Right lobe of liver (tissue), 6 donors: ENCODE data around the gene ABHD8. TPM values are rescaled to one million over a fixed set of nuclear protein-coding genes. Genes with fewer than 3 reads are reported as not detected.
A peak's percentile ranks its signal among the peaks of the same experiment; 100 is the strongest.

Experiments used
- ATAC-seq, 4 donors: fragments of 200-7000 bp; cut with Tn5 transposase; one replicate each; pipeline ENCODE4 v1.9.1; 2020; ENCODE audit warnings: mild to moderate bottlenecking in 4 of 4, moderate library complexity in 4 of 4
- DNase-seq, 3 donors: peaks; one replicate each; pipeline ENCODE4 v3.0.0-alpha.2; 2020
- H3K27ac ChIP-seq, 3 donors: fragments of 200-600 bp; one replicate each; pipeline ENCODE4 v1.8.0; 2022
- H3K27me3 ChIP-seq, 2 donors: fragments of 200-600 bp; one replicate each; pipeline ENCODE4 v1.8.0; 2022
- H3K36me3 ChIP-seq, 4 donors: fragments of 200-600 bp; sonication (generic) in 1 of 4; one replicate each; pipeline versions ENCODE4 v1.5.1 to v1.8.0; 2017 to 2022; ENCODE audit warnings: control low read depth in 1 of 4
- H3K4me1 ChIP-seq, 4 donors: fragments of 200-600 bp; sonication (generic) in 1 of 4; one replicate each; pipeline versions ENCODE4 v1.5.1 to v1.8.0; 2017 to 2022; ENCODE audit warnings: control low read depth in 1 of 4
- H3K4me3 ChIP-seq, 3 donors: fragments of 200-600 bp; one replicate each; pipeline ENCODE4 v1.8.0; 2022
- H3K9me3 ChIP-seq, 4 donors: fragments of 200-600 bp; sonication (generic) in 1 of 4; one replicate each; pipeline versions ENCODE4 v1.5.1 to v1.8.0; 2017 to 2022; ENCODE audit warnings: control low read depth in 1 of 4
- CTCF ChIP-seq, 4 donors: fragments of 200-600 bp in 3 of 4; fragments of 450-650 bp in 1 of 4; IDR thresholded peaks; one replicate each; pipeline versions ENCODE4 v1.5.1 to v1.8.0; 2016 to 2022; ENCODE audit warnings: antibody characterized with exemption in 4 of 4, mild to moderate bottlenecking in 2 of 4
- POLR2A ChIP-seq: fragments of 450-650 bp; IDR thresholded peaks from one replicate; pipeline ENCODE4 v1.6.1; 2017; ENCODE audit warnings: antibody characterized with exemption, mild to moderate bottlenecking
- WGBS: methylation state at CpG from one replicate; pipeline ENCODE4 v1.1.6; 2018; ENCODE audit warnings: low coverage, low lambda C conversion rate; ENCODE audit not compliant: insufficient coverage; ENCODE audit errors: missing lambda C conversion rate; 5-methylcytosine and 5-hydroxymethylcytosine counted together
- intact Hi-C, 2 donors: fragments of 100-400 bp; cut with DNase I; formaldehyde crosslinking; loops; one replicate each; pipeline versions ENCODE4 v1.11.2 to v1.14.1; 2022
- long read RNA-seq: library from polyadenylated mRNA; unstranded; transcript quantifications from one replicate; pipeline ENCODE4 v2.0.0, GENCODE V29; 2019
- total RNA-seq, 6 experiments: library from RNA; depleted of rRNA in 2 of 6; stranded (reverse); fragments of >200 nt in 2 of 6; fragmentation: NEBNext Ultra II Directional in 3 of 6; extraction: Animal tissue kit (Norgen Biotek cat#: 25700) in 3 of 6; gene quantifications; one replicate each; pipeline versions ENCODE4 v1.1.0 to v1.2.4, GENCODE V29; 2016 to 2023
- donor health status: DM: no; HTN: yes; CAD: no.
- donor health status: DM: no; HTN: no; CAD: no.
- donor health status: DM: no; HTN: no; CAD: no.
- donor health status: DM: no; HTN: yes; CAD: no.
- donor health status: DM: no; HTN: yes; CAD: no.

Gene ABHD8, protein sequence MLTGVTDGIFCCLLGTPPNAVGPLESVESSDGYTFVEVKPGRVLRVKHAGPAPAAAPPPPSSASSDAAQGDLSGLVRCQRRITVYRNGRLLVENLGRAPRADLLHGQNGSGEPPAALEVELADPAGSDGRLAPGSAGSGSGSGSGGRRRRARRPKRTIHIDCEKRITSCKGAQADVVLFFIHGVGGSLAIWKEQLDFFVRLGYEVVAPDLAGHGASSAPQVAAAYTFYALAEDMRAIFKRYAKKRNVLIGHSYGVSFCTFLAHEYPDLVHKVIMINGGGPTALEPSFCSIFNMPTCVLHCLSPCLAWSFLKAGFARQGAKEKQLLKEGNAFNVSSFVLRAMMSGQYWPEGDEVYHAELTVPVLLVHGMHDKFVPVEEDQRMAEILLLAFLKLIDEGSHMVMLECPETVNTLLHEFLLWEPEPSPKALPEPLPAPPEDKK
- 10 to 100 TPM in 5 of 6 experiments, 1 to 10 TPM in 1; 8.3 to 27.3 (median 15.8) TPM for total RNA-seq
- long read RNA-seq, partial matches to known transcripts, result 0 of 2 reads
- long read RNA-seq, other reads (novel, unspliced or antisense), result 1 of 2 reads

DNA sequence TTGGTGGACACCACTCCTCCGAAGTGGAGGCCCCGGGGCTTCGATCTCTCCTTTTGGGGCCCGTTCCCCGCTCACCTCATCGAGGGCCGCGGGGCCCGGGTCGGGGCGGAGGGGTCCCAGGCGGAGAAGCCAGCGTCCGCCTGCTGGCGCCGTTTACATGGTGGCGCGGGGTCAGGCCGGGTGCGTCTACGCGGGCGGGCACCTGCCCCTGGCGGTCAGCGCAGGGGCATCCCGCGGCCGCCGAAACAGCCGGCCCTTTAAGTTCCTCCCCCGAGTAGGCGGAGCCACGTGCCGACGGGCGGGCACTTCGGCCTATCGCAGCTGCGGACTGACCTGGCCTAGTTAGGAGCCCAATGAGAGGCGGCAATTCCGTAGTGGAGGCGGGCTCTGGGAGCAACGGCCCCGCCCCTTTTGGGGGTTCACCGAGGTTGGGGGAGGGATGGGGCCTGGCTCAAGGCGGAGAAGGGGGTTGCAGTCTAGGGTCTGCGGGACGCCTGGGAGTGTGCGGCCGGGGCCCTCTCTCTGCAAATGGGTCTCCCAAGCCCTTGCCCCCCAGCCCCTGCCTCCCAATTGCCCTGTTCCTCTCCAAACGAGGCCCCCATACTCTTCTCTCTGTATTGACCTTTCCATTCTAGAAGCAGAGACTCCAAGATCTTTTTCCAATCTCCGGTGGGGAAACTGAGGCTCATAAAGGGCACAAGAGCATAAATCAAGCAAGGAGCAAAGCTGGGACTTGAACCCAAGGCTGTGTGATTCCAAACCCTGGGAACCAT lies at the start of gene ABHD8:
ABHD8 (minus strand) TSS at position 259 of the 773 bp plus-strand sequence. CDS start 1,809 bp downstream, outside the sequence.
- Histone ChIP-seq H3K36me3 (peaks cover 0 to 2% (median 0%) of the 10 kb centered on the region in 4 donors), H3K27me3 (no peaks in the 10 kb centered on the region), H3K4me1 (peaks cover 0 to 31% (median 15%) of the 10 kb centered on the region in 4 donors), H3K4me3 (peak within 1 kb of the TSS; percentile 87 to 95 (median 92)), H3K27ac (peak within 1 kb of the TSS; percentile 58 to 77 (median 71)), H3K9me3 (no peaks in the 10 kb centered on the region)
- 8% methylated on average over 3 of the region's 52 CpGs for WGBS
- peak; percentile 72 to 83 (median 77) for ATAC-seq
- TF ChIP-seq CTCF (IDR thresholded peaks at IDR 0.05) (peak; percentile 65 to 83 (median 71)), POLR2A (peak; percentile 71)
- intact Hi-C loops, result no loop called here
- peak; percentile 97 to 99 (median 99) for DNase-seq

DNA sequence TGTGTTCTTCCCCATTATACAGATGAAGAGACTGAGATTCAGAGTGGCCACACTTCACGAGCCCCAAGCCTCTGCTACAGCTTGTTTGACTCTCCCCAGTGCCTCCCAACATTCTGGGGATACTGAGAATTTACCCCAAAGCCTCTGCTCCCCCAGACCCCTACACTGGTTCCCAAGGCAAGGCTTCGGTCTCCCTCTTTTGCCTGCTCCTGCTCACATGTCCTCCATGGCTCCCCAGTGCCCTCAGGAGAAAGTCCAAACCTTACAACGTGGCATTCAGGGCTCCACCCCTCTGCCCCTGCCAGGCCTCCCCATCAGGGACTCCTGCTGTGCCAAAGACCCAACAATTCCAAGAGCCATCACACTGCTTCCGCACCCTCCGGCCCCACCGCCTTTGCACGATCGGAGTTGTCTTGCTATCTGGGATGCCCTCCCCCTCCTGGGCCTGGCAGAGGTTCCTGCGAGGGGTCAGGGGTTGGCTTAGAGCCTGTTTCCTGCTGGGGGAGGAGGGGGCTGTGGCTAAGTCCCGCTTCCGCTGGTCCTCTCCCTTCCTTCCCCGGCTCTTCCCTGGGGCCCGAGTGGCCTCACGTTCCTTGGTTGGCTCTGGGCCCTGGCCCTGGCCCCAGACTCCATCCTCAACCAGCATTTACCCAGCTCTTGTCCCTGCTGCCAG lies 49.5 kb upstream of the ABHD8 start:
- intact Hi-C loops, result no loop called here
- ATAC-seq (peak; percentile 9 to 52 (median 26)), DNase-seq (peak in 1 of 3 donors; percentile 45)
- no peak for TF ChIP-seq POLR2A
- TF ChIP-seq CTCF (IDR thresholded peaks at IDR 0.05), result no peak
- Histone ChIP-seq H3K4me3 (no peak overlapping the region), H3K9me3 (no peaks in the 10 kb centered on the region), H3K4me1 (no peaks in the 10 kb centered on the region), H3K27ac (no peak overlapping the region), H3K27me3 (no peaks in the 10 kb centered on the region), H3K36me3 (no peaks in the 10 kb centered on the region)
- WGBS, result 46% methylated on average over 10 of the region's 14 CpGs

DNA sequence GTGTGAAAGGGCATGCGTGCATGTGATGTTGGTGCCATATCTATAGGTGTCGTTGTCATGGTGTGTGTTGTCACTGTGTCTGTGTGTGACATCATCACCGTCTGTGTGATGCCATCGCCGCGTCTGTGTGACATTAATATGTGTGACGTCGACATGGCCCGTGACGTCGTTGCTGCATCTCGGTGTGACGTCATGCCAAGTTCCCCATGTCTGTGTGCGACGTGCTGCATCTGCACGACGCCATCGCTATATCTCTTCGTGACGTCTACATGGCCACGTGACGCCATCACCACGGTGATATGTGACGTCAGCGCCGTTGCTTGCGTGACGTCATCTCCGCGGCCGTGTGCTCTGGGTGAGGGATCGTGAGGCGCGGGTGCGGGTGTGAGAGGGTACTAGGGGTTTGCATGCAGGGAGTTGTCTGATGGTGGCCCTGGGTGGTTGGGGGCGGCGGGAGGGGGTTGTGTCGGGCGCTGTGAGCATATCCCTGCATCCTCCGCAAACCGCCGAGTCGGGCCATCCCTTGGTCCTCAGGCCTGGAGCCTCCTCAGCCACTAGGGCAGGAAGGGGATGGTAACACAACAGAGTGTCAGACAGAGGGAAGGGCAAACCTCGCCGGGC lies 48.7 kb upstream of the ABHD8 start:
- intact Hi-C loops, result no loop called here
- Histone ChIP-seq H3K4me3 (no peak overlapping the region), H3K4me1 (no peaks in the 10 kb centered on the region), H3K27me3 (no peaks in the 10 kb centered on the region), H3K36me3 (no peaks in the 10 kb centered on the region), H3K9me3 (no peaks in the 10 kb centered on the region), H3K27ac (no peak overlapping the region)
- DNase-seq (no peak), ATAC-seq (no peak)
- TF ChIP-seq CTCF (IDR thresholded peaks at IDR 0.05), result no peak
- TF ChIP-seq POLR2A, result no peak
- 90% methylated on average over 17 of the region's 45 CpGs for WGBS

GRCh38 chr19:17348700-17349099 lies 45.5 kb upstream of the ABHD8 start:
- no peaks in the 10 kb centered on the region for H3K4me1 ChIP-seq
- 0% methylated on average over 1 of the region's 12 CpGs for WGBS
- no peaks in the 10 kb centered on the region for H3K27me3 ChIP-seq
- no peak for TF ChIP-seq CTCF (IDR thresholded peaks at IDR 0.05)
- H3K27ac ChIP-seq, result no peak overlapping the region
- DNase-seq (peak in 2 of 3 donors; percentile 56 to 60), ATAC-seq (peak; percentile 52 to 66 (median 56))
- no peaks in the 10 kb centered on the region for H3K9me3 ChIP-seq
- intact Hi-C loops, result loop anchor here (5.0 to 10.0 kb wide), 2 partner anchors 39 to 106 kb away; no protein-coding TSS in a partner anchor
- H3K4me3 ChIP-seq, result no peak overlapping the region
- no peaks in the 10 kb centered on the region for H3K36me3 ChIP-seq
